ENCODE measurements around the gene USP6NL.

Gene USP6NL

GRCh38 chr10:11548065-11548767 lies 63.2 kb downstream of the USP6NL start:
- FAIRE-seq = no peak

GRCh38 chr10:11546581-11546980 lies 64.9 kb downstream of the USP6NL start:
- FAIRE-seq = peak; percentile 29

GRCh38 chr10:11541296-11541695 lies 70.2 kb downstream of the USP6NL start:
- FAIRE-seq = no peak

- FAIRE-seq = no peak
Observed at GRCh38 chr10:11539191-11539868, 72.1 kb downstream of the USP6NL start.

GRCh38 chr10:11538834-11539190 lies 72.6 kb downstream of the USP6NL start:
- FAIRE-seq = no peak

GRCh38 chr10:11536228-11536627 lies 75.2 kb downstream of the USP6NL start:
- no peak for FAIRE-seq

- no peak for FAIRE-seq
Observed at GRCh38 chr10:11535346-11535959, 76.0 kb downstream of the USP6NL start.

GRCh38 chr10:11533328-11533781 lies 78.1 kb downstream of the USP6NL start:
- no peak for FAIRE-seq

- no peak for FAIRE-seq
Observed at GRCh38 chr10:11532306-11532705, 79.1 kb downstream of the USP6NL start.

GRCh38 chr10:11530806-11531205 lies 80.6 kb downstream of the USP6NL start:
- FAIRE-seq = no peak

GRCh38 chr10:11529276-11529903 lies 82.1 kb downstream of the USP6NL start:
- peak; percentile 74 for FAIRE-seq

- no peak for FAIRE-seq
Observed at GRCh38 chr10:11528286-11528685, 83.2 kb downstream of the USP6NL start.

- FAIRE-seq = peak; percentile 82
Observed at GRCh38 chr10:11527691-11528255, 83.7 kb downstream of the USP6NL start.

- no peak for FAIRE-seq
Observed at GRCh38 chr10:11527068-11527467, 84.4 kb downstream of the USP6NL start.

GRCh38 chr10:11525503-11525902 lies 85.9 kb downstream of the USP6NL start:
- no peak for FAIRE-seq

- no peak for FAIRE-seq
Observed at GRCh38 chr10:11522821-11523245, 88.6 kb downstream of the USP6NL start.

GRCh38 chr10:11521860-11522259 lies 89.6 kb downstream of the USP6NL start:
- FAIRE-seq = no peak

GRCh38 chr10:11520892-11521291 lies 90.6 kb downstream of the USP6NL start:
- peak; percentile 45 for FAIRE-seq

- FAIRE-seq = no peak
Observed at GRCh38 chr10:11517150-11517549, 94.3 kb downstream of the USP6NL start.

- FAIRE-seq = no peak
Observed at GRCh38 chr10:11516431-11516746, 95.1 kb downstream of the USP6NL start.

GRCh38 chr10:11515596-11516430 lies 95.6 kb downstream of the USP6NL start:
- FAIRE-seq = peak; percentile 86

GRCh38 chr10:11513727-11514126 lies 97.7 kb downstream of the USP6NL start:
- no peak for FAIRE-seq

Measured in endometrium (tissue), 2 donors.